ENCODE data around the gene SMIM38. TPM values are rescaled to one million over a fixed set of nuclear protein-coding genes. Genes with fewer than 3 reads are reported as not detected.

SMIM38 gene
- total RNA-seq, 1 experiment from 2014 or later: 0.33 TPM

DNA sequence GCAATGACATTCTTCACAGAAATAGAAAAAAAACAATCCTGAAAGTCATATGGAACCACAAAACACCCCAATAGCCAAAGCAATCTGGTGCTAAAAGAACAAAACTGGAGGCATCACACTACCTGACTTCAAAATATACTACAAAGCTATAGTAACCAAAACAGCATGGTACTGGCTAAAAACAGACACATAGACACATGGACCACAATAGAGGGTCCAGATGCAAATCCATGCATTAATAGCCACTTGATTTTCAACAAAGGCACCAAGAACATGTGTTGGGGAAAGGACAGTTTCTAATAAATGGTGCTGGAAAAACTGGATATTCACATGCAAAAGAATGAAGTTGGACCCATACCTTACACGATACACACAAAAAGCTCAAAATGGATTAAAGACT, 27.9 kb upstream of the SMIM38 start:
- no peak overlapping the region for H3K27ac Mint-ChIP-seq (ENCODE audit: unreplicated experiment)

DNA sequence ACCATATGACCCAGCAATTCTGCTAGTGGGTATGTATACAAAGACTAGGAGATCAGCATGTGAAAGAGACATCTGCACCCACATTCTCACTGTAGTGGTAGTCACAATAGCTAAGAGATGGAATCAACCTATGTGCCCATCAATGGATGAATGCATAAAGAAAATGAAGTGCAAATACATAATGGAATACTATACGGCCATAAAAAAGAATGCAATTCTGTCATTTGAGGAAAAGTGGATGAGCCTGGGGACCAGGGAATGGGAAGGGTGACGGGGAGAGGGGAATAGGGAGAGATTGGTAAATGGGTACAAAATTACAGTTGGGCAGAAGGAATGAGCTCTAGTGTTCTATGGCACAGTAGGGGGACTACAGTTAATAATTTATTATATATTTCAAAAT, 26.7 kb upstream of the SMIM38 start:
- intact Hi-C loops (cut with micrococcal nuclease; ENCODE audit: unreplicated experiment): no loop called here
- no peak for DNase-seq
- Mint-ChIP-seq H3K4me1 (ENCODE audit: low read depth, unreplicated experiment) (peaks cover 13% of the 10 kb centered on the region), H3K27me3 (ENCODE audit: unreplicated experiment) (no peaks in the 10 kb centered on the region), H3K4me3 (ENCODE audit: low read depth, unreplicated experiment) (no peak overlapping the region), H3K9me3 (ENCODE audit: low read depth, unreplicated experiment) (peaks cover 4% of the 10 kb centered on the region), H3K36me3 (ENCODE audit: insufficient read depth, unreplicated experiment) (no peaks in the 10 kb centered on the region), H3K27ac (ENCODE audit: unreplicated experiment) (no peak overlapping the region)
- CTCF ChIA-PET: no interaction called here
- TF ChIP-seq CTCF (IDR thresholded peaks at IDR 0.05; ENCODE audit: unreplicated experiment): no peak
- BruUV-seq (replicated peaks): no TSS peak

More for the DNA sequence above, 27.9 kb upstream of the SMIM38 start:
- no peak for TF ChIP-seq CTCF (IDR thresholded peaks at IDR 0.05; ENCODE audit: unreplicated experiment)
- Mint-ChIP-seq H3K9me3 (ENCODE audit: low read depth, unreplicated experiment) (peaks cover 4% of the 10 kb centered on the region), H3K36me3 (ENCODE audit: insufficient read depth, unreplicated experiment) (peaks cover 7% of the 10 kb centered on the region), H3K4me1 (ENCODE audit: low read depth, unreplicated experiment) (peaks cover 10% of the 10 kb centered on the region), H3K27me3 (ENCODE audit: unreplicated experiment) (no peaks in the 10 kb centered on the region), H3K4me3 (ENCODE audit: low read depth, unreplicated experiment) (no peak overlapping the region)
- intact Hi-C loops (cut with micrococcal nuclease; ENCODE audit: unreplicated experiment): no loop called here
- BruUV-seq (replicated peaks): no TSS peak
- CTCF ChIA-PET: no interaction called here
- DNase-seq: no peak

- CTCF ChIA-PET: no interaction called here
- Mint-ChIP-seq H3K27me3 (ENCODE audit: unreplicated experiment) (no peaks in the 10 kb centered on the region), H3K4me3 (ENCODE audit: low read depth, unreplicated experiment) (no peak overlapping the region), H3K36me3 (ENCODE audit: insufficient read depth, unreplicated experiment) (no peaks in the 10 kb centered on the region), H3K9me3 (ENCODE audit: low read depth, unreplicated experiment) (peaks cover 4% of the 10 kb centered on the region), H3K27ac (ENCODE audit: unreplicated experiment) (no peak overlapping the region), H3K4me1 (ENCODE audit: low read depth, unreplicated experiment) (peaks cover 17% of the 10 kb centered on the region)
- no TSS peak for BruUV-seq (replicated peaks)
- no peak for DNase-seq
- TF ChIP-seq CTCF (IDR thresholded peaks at IDR 0.05; ENCODE audit: unreplicated experiment): no peak
- intact Hi-C loops (cut with micrococcal nuclease; ENCODE audit: unreplicated experiment): loop anchor here (10.0 kb wide), 1 partner anchor 85 kb away; no protein-coding TSS in a partner anchor
These were observed 26.1 kb upstream of the SMIM38 start for GRCh38 chr11:69129647-69130046.

GRCh38 chr11:69130654-69131053, 25.1 kb upstream of the SMIM38 start:
- Mint-ChIP-seq H3K4me3 (ENCODE audit: low read depth, unreplicated experiment) (no peak overlapping the region), H3K27ac (ENCODE audit: unreplicated experiment) (no peak overlapping the region), H3K27me3 (ENCODE audit: unreplicated experiment) (no peaks in the 10 kb centered on the region), H3K9me3 (ENCODE audit: low read depth, unreplicated experiment) (peaks cover 4% of the 10 kb centered on the region), H3K36me3 (ENCODE audit: insufficient read depth, unreplicated experiment) (no peaks in the 10 kb centered on the region), H3K4me1 (ENCODE audit: low read depth, unreplicated experiment) (peaks cover 17% of the 10 kb centered on the region)
- no peak for DNase-seq
- CTCF ChIA-PET: interaction anchor here (1.3 to 2.7 kb wide), 7 partner anchors 8 to 222 kb away, joined by 5 to 22 read pairs (median 9); partner anchors contain the start of gene MYEOV
- no TSS peak for BruUV-seq (replicated peaks)
- intact Hi-C loops (cut with micrococcal nuclease; ENCODE audit: unreplicated experiment): loop anchor here (10.0 kb wide), 1 partner anchor 84 kb away; no protein-coding TSS in a partner anchor
- no peak for TF ChIP-seq CTCF (IDR thresholded peaks at IDR 0.05; ENCODE audit: unreplicated experiment)
